ENCODE results near the gene ITPR2.

The ITPR2 gene

GRCh38 chr12:26810330-26810729, 22.7 kb downstream of the ITPR2 start:
- Histone ChIP-seq H3K4me2 (ENCODE audit: low read length) (no peak overlapping the region), H2BK120ac (ENCODE audit: insufficient read depth, low read length, poor library complexity) (no peak overlapping the region), H3K14ac (ENCODE audit: low read length) (no peak overlapping the region), H2AK5ac (ENCODE audit: low read length) (no peak overlapping the region), H3K4me3 (ENCODE audit: low read depth, low read length) (no peak overlapping the region), H3K79me2 (ENCODE audit: control insufficient read depth, insufficient read depth, low read length, poor library complexity) (no peaks in the 10 kb centered on the region), H3K79me1 (ENCODE audit: low read length) (no peaks in the 10 kb centered on the region), H4K91ac (ENCODE audit: low read depth, low read length) (no peak overlapping the region), H3K4ac (ENCODE audit: low read depth, low read length) (no peak overlapping the region), H2BK5ac (ENCODE audit: low read depth, low read length, poor library complexity) (no peak overlapping the region), H3K18ac (ENCODE audit: low read length) (no peak overlapping the region), H4K12ac (ENCODE audit: low read depth, low read length) (no peak overlapping the region), H3K27me3 (ENCODE audit: insufficient read depth, low read length) (no peaks in the 10 kb centered on the region), H3K23ac (ENCODE audit: low read length) (no peak overlapping the region), H3K27ac (ENCODE audit: low read depth, low read length) (no peak overlapping the region), H3K36me3 (ENCODE audit: control insufficient read depth in 1 of 2, insufficient read depth in 2 of 2, low read length in 2 of 2) (no peaks in the 10 kb centered on the region), H4K8ac (ENCODE audit: low read depth, low read length) (no peak overlapping the region), H2BK12ac (ENCODE audit: low read length) (no peak overlapping the region), H3K4me1 (ENCODE audit: control insufficient read depth in 1 of 2, insufficient read depth in 2 of 2, low read length in 2 of 2) (peaks cover 2 to 5% of the 10 kb centered on the region in 2 experiments), H3K9me3 (ENCODE audit: insufficient read depth, low read depth, low read length) (no peaks in the 10 kb centered on the region), H3K9ac (ENCODE audit: low read length) (no peak overlapping the region), H2AFZ (ENCODE audit: insufficient read depth, low read length, poor library complexity) (no peak overlapping the region)
- peak; percentile 72 for DNase-seq
- no CpG with 5 or more reads among the region's 4 CpGs for WGBS (ENCODE audit: extremely low coverage, insufficient coverage, insufficient read length)

GRCh38 chr12:26809611-26810285, 23.2 kb downstream of the ITPR2 start:
- Histone ChIP-seq H3K4me3 (ENCODE audit: low read depth, low read length) (no peak overlapping the region), H4K91ac (ENCODE audit: low read depth, low read length) (no peak overlapping the region), H3K4me2 (ENCODE audit: low read length) (no peak overlapping the region), H3K79me1 (ENCODE audit: low read length) (no peaks in the 10 kb centered on the region), H3K4me1 (ENCODE audit: control insufficient read depth in 1 of 2, insufficient read depth in 2 of 2, low read length in 2 of 2) (peaks cover 2 to 5% of the 10 kb centered on the region in 2 experiments), H3K27ac (ENCODE audit: low read depth, low read length) (no peak overlapping the region), H3K27me3 (ENCODE audit: insufficient read depth, low read length) (no peaks in the 10 kb centered on the region), H2AFZ (ENCODE audit: insufficient read depth, low read length, poor library complexity) (no peak overlapping the region), H2BK120ac (ENCODE audit: insufficient read depth, low read length, poor library complexity) (no peak overlapping the region), H3K23ac (ENCODE audit: low read length) (no peak overlapping the region), H3K14ac (ENCODE audit: low read length) (no peak overlapping the region), H2BK12ac (ENCODE audit: low read length) (no peak overlapping the region), H4K8ac (ENCODE audit: low read depth, low read length) (no peak overlapping the region), H3K4ac (ENCODE audit: low read depth, low read length) (no peak overlapping the region), H3K18ac (ENCODE audit: low read length) (no peak overlapping the region), H3K9ac (ENCODE audit: low read length) (no peak overlapping the region), H3K79me2 (ENCODE audit: control insufficient read depth, insufficient read depth, low read length, poor library complexity) (no peaks in the 10 kb centered on the region), H2BK5ac (ENCODE audit: low read depth, low read length, poor library complexity) (no peak overlapping the region), H2AK5ac (ENCODE audit: low read length) (no peak overlapping the region), H3K9me3 (ENCODE audit: insufficient read depth, low read depth, low read length) (no peaks in the 10 kb centered on the region), H3K36me3 (ENCODE audit: control insufficient read depth in 1 of 2, insufficient read depth in 2 of 2, low read length in 2 of 2) (no peaks in the 10 kb centered on the region), H4K12ac (ENCODE audit: low read depth, low read length) (no peak overlapping the region)
- no CpG with 5 or more reads among the region's 6 CpGs for WGBS (ENCODE audit: extremely low coverage, insufficient coverage, insufficient read length)
- no peak for DNase-seq

GRCh38 chr12:26808766-26809476, 24.1 kb downstream of the ITPR2 start:
- Histone ChIP-seq H4K12ac (ENCODE audit: low read depth, low read length) (no peak overlapping the region), H3K27ac (ENCODE audit: low read depth, low read length) (no peak overlapping the region), H3K14ac (ENCODE audit: low read length) (no peak overlapping the region), H3K36me3 (ENCODE audit: control insufficient read depth in 1 of 2, insufficient read depth in 2 of 2, low read length in 2 of 2) (no peaks in the 10 kb centered on the region), H3K79me1 (ENCODE audit: low read length) (no peaks in the 10 kb centered on the region), H3K4me1 (ENCODE audit: control insufficient read depth in 1 of 2, insufficient read depth in 2 of 2, low read length in 2 of 2) (peaks cover 2 to 5% of the 10 kb centered on the region in 2 experiments), H3K18ac (ENCODE audit: low read length) (no peak overlapping the region), H2BK12ac (ENCODE audit: low read length) (no peak overlapping the region), H3K4me2 (ENCODE audit: low read length) (no peak overlapping the region), H3K9me3 (ENCODE audit: insufficient read depth, low read depth, low read length) (no peaks in the 10 kb centered on the region), H2BK120ac (ENCODE audit: insufficient read depth, low read length, poor library complexity) (no peak overlapping the region), H3K27me3 (ENCODE audit: insufficient read depth, low read length) (no peaks in the 10 kb centered on the region), H2AK5ac (ENCODE audit: low read length) (no peak overlapping the region), H4K8ac (ENCODE audit: low read depth, low read length) (no peak overlapping the region), H2BK5ac (ENCODE audit: low read depth, low read length, poor library complexity) (no peak overlapping the region), H3K23ac (ENCODE audit: low read length) (no peak overlapping the region), H3K9ac (ENCODE audit: low read length) (no peak overlapping the region), H4K91ac (ENCODE audit: low read depth, low read length) (no peak overlapping the region), H3K79me2 (ENCODE audit: control insufficient read depth, insufficient read depth, low read length, poor library complexity) (no peaks in the 10 kb centered on the region), H3K4me3 (ENCODE audit: low read depth, low read length) (no peak overlapping the region), H2AFZ (ENCODE audit: insufficient read depth, low read length, poor library complexity) (no peak overlapping the region), H3K4ac (ENCODE audit: low read depth, low read length) (no peak overlapping the region)
- DNase-seq, result peak in 1 of 2 donors; percentile 51
- no CpG with 5 or more reads among the region's 3 CpGs for WGBS (ENCODE audit: extremely low coverage, insufficient coverage, insufficient read length)

- no peaks in the 10 kb centered on the region for H3K36me3 ChIP-seq (ENCODE audit: control insufficient read depth in 1 of 2, insufficient read depth in 2 of 2, low read length in 2 of 2)
- H2BK12ac ChIP-seq (ENCODE audit: low read length), result no peak overlapping the region
- H3K4me3 ChIP-seq (ENCODE audit: low read depth, low read length), result no peak overlapping the region
- H2AFZ ChIP-seq (ENCODE audit: insufficient read depth, low read length, poor library complexity), result no peak overlapping the region
- H3K27ac ChIP-seq (ENCODE audit: low read depth, low read length), result no peak overlapping the region
- no peak overlapping the region for H3K4me2 ChIP-seq (ENCODE audit: low read length)
- WGBS (ENCODE audit: extremely low coverage, insufficient coverage, insufficient read length), result no CpG with 5 or more reads among the region's 1 CpG
- H4K91ac ChIP-seq (ENCODE audit: low read depth, low read length), result no peak overlapping the region
- H3K18ac ChIP-seq (ENCODE audit: low read length), result no peak overlapping the region
- no peaks in the 10 kb centered on the region for H3K9me3 ChIP-seq (ENCODE audit: insufficient read depth, low read depth, low read length)
- no peak overlapping the region for H2AK5ac ChIP-seq (ENCODE audit: low read length)
- no peak overlapping the region for H4K8ac ChIP-seq (ENCODE audit: low read depth, low read length)
- no peaks in the 10 kb centered on the region for H3K79me2 ChIP-seq (ENCODE audit: control insufficient read depth, insufficient read depth, low read length, poor library complexity)
- H3K27me3 ChIP-seq (ENCODE audit: insufficient read depth, low read length), result no peaks in the 10 kb centered on the region
- no peaks in the 10 kb centered on the region for H3K79me1 ChIP-seq (ENCODE audit: low read length)
- H3K9ac ChIP-seq (ENCODE audit: low read length), result no peak overlapping the region
- H4K12ac ChIP-seq (ENCODE audit: low read depth, low read length), result no peak overlapping the region
- H3K23ac ChIP-seq (ENCODE audit: low read length), result peak overlapping the region; percentile 78
- H3K14ac ChIP-seq (ENCODE audit: low read length), result no peak overlapping the region
- no peak overlapping the region for H3K4ac ChIP-seq (ENCODE audit: low read depth, low read length)
- H3K4me1 ChIP-seq (ENCODE audit: control insufficient read depth in 1 of 2, insufficient read depth in 2 of 2, low read length in 2 of 2), result peaks cover 2 to 5% of the 10 kb centered on the region in 2 experiments
- H2BK120ac ChIP-seq (ENCODE audit: insufficient read depth, low read length, poor library complexity), result no peak overlapping the region
- no peak overlapping the region for H2BK5ac ChIP-seq (ENCODE audit: low read depth, low read length, poor library complexity)
- peak; percentile 84 to 90 for DNase-seq
Measured at GRCh38 chr12:26807292-26807691, 25.7 kb downstream of the ITPR2 start.

Data from trophoblast cell (in vitro differentiated cells and primary cell).